Transverse colon (tissue), 4 donors: Measurements from ENCODE around the gene ATP11A. TPM values are rescaled to one million over a fixed set of nuclear protein-coding genes. Genes with fewer than 3 reads are reported as not detected.

Experiments used
- DNase-seq: peaks from one replicate; pipeline ENCODE4 v3.0.0-alpha.2; 2019
- H3K27ac ChIP-seq, 4 donors: fragments of 200-600 bp; sonication (generic); 2 replicates each; pipeline ENCODE4 v1.5.1; 2016 to 2018; ENCODE audit warnings: inconsistent platforms in 4 of 4
- H3K27me3 ChIP-seq: fragments of 200-600 bp; sonication (generic); 2 replicates; pipeline ENCODE4 v1.5.1; 2017; ENCODE audit warnings: inconsistent platforms
- H3K36me3 ChIP-seq, 4 donors: fragments of 200-600 bp; sonication (generic); 2 replicates each; pipeline ENCODE4 v1.5.1; 2017 to 2019; ENCODE audit warnings: inconsistent platforms in 4 of 4
- H3K4me1 ChIP-seq, 4 donors: fragments of 200-600 bp; sonication (generic); 2 replicates each; pipeline ENCODE4 v1.5.1; 2017 to 2020; ENCODE audit warnings: inconsistent platforms in 4 of 4
- H3K4me3 ChIP-seq, 4 donors: fragments of 200-600 bp; sonication (generic); 1 replicate in 1 of 4; 2 replicates in 3 of 4; pipeline versions ENCODE4 v1.5.1 to v1.6.1; 2017 to 2019; ENCODE audit warnings: inconsistent platforms in 4 of 4
- H3K9me3 ChIP-seq, 2 donors: fragments of 200-600 bp; sonication (generic); 2 replicates each; pipeline ENCODE4 v1.5.1; 2017 to 2019; ENCODE audit warnings: inconsistent platforms in 2 of 2
- EP300 ChIP-seq: sonication (generic); formaldehyde crosslinking; IDR thresholded peaks from one replicate; pipeline ENCODE4 v1.6.1; 2017; ENCODE audit warnings: antibody characterized with exemption, low read depth
- POLR2A ChIP-seq: fragments of 450-650 bp; IDR thresholded peaks from one replicate; pipeline ENCODE4 v1.6.1; 2016; ENCODE audit warnings: antibody characterized with exemption, mild to moderate bottlenecking, moderate library complexity
- POLR2AphosphoS5 ChIP-seq, 3 donors: sonication (generic); formaldehyde crosslinking; IDR thresholded peaks; one replicate each; pipeline ENCODE4 v1.6.1; 2016; ENCODE audit warnings: antibody characterized with exemption in 3 of 3
- WGBS, 2 donors: methylation state at CpG; one replicate each; pipeline ENCODE4 v1.1.5; 2018; ENCODE audit warnings: low coverage in 1 of 2; 5-methylcytosine and 5-hydroxymethylcytosine counted together
- in situ Hi-C, 4 donors: fragments of 200-750 bp; cut with MboI; loops; one replicate each; pipeline versions ENCODE4 v1.15.0 to v1.15.1; 2017; ENCODE audit warnings: low sequenced_read_pairs in 3 of 4, low pct_ligation_motif_present in 1 of 4, low pct_unique_long_range_greater_than_20kb in 1 of 4
- intact Hi-C: fragments of 100-400 bp; cut with DNase I; formaldehyde crosslinking; loops from one replicate; pipeline ENCODE4 v1.15.1; 2023; ENCODE audit warnings: low total_unique reads
- total RNA-seq, 4 donors: library from RNA; depleted of rRNA; stranded (reverse); fragments of >200 nt; gene quantifications; one replicate each; pipeline ENCODE4 v1.1.0, GENCODE V29; 2016
- TF ChIP-seq, protein P1 (sequence below), 5 experiments: fragments of 200-600 bp in 3 of 5; fragments of 450-650 bp in 2 of 5; sonication (generic) in 3 of 5; IDR thresholded peaks; 1 replicate in 2 of 5; 2 replicates in 3 of 5; pipeline ENCODE4 v1.5.1; 2016 to 2017; ENCODE audit warnings: antibody characterized with exemption in 5 of 5, inconsistent platforms in 3 of 5, mild to moderate bottlenecking in 2 of 5, moderate library complexity in 1 of 5

Gene ATP11A
- total RNA-seq, 4 donors from 2014 or later, result 10.2 to 17.5 (median 13.3) TPM

DNA sequence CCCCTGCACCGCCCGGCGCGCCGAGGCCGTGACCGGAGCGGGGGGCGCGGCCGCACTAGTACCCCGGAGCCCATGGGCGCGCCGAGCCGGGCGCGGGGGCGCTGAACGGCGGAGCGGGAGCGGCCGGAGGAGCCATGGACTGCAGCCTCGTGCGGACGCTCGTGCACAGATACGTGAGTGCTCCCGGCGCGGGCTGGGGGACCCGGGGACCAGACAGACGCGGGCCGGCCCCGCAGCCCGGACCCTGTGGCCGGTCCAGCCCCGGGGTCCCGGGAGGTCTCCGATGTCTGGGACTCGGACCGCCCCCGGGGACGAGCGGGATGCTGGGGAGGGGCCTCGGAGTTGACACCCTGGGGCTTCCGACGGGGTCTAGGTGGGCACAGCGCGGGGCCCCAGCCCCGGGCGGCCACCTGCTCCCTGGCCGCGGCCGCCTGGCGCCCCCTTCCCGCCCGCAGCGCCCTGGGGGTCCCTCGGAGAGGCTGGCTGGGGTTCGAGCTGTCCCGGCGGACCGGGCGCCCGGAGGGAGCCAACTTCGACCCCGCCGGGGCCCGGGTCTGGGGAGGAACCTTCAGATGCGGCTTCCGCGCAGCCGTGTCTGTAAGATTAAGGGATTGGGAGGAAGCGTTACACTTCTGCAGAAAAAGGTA, 568 bp downstream of the ATP11A start:
- 0% methylated on average over 63 of the region's 77 CpGs; no CpG with 5 or more reads in 1 of the 2 donors for WGBS, 2 donors
- intact Hi-C loops (no loop called here), in situ Hi-C loops (loop anchor here in 1 of 4 donors (10.0 kb wide), 1 partner anchor 56 kb away; no protein-coding TSS in a partner anchor)
- peak; percentile 38 for DNase-seq
- peak overlapping the region; percentile 80 to 88 (median 82) for H3K4me3 ChIP-seq
- TF ChIP-seq EP300 (no peak), POLR2AphosphoS5 (IDR thresholded peaks at IDR 0.05) (no peak), POLR2A (no peak)
- TF ChIP-seq, protein P1, sequence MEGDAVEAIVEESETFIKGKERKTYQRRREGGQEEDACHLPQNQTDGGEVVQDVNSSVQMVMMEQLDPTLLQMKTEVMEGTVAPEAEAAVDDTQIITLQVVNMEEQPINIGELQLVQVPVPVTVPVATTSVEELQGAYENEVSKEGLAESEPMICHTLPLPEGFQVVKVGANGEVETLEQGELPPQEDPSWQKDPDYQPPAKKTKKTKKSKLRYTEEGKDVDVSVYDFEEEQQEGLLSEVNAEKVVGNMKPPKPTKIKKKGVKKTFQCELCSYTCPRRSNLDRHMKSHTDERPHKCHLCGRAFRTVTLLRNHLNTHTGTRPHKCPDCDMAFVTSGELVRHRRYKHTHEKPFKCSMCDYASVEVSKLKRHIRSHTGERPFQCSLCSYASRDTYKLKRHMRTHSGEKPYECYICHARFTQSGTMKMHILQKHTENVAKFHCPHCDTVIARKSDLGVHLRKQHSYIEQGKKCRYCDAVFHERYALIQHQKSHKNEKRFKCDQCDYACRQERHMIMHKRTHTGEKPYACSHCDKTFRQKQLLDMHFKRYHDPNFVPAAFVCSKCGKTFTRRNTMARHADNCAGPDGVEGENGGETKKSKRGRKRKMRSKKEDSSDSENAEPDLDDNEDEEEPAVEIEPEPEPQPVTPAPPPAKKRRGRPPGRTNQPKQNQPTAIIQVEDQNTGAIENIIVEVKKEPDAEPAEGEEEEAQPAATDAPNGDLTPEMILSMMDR (IDR thresholded peaks at IDR 0.05), result no peak
- no peaks in the 10 kb centered on the region for H3K36me3 ChIP-seq
- peaks cover 6 to 37% (median 19%) of the 10 kb centered on the region in 4 donors for H3K4me1 ChIP-seq
- no peaks in the 10 kb centered on the region for H3K9me3 ChIP-seq
- no peaks in the 10 kb centered on the region for H3K27me3 ChIP-seq
- H3K27ac ChIP-seq, result peak overlapping the region; percentile 88 to 95 (median 90)

DNA sequence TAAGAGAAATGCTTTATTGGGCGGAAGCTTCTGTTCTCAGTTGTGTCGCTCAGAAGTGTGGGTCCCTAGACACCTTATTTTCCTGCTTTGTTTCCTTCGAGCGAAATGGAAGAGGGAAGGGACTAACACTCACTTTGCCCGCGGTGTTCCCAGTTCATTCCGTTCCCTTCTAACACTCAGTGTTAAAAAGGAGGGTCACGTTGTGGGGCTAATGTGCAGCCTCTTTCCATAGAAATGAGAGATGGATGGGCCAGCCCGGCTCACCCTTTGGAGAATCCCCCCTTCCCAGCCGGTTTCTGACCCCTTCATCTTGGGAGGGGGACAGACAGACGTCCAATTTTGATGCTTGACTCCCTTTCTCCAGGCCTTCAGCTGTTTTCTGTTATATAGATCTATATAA, 2.3 kb downstream of the ATP11A start:
- Histone ChIP-seq H3K4me3 (peak overlapping the region in 1 of 4 donors; percentile 81), H3K9me3 (no peaks in the 10 kb centered on the region), H3K36me3 (no peaks in the 10 kb centered on the region), H3K4me1 (peaks cover 6 to 37% (median 19%) of the 10 kb centered on the region in 4 donors), H3K27ac (no peak overlapping the region), H3K27me3 (no peaks in the 10 kb centered on the region)
- intact Hi-C loops (no loop called here), in situ Hi-C loops (loop anchor here in 1 of 4 donors (10.0 kb wide), 1 partner anchor 57 kb away; no protein-coding TSS in a partner anchor)
- 95 to 100% methylated on average over 1 to 11 of the region's 11 CpGs for WGBS, 2 donors
- TF ChIP-seq, protein P1 (IDR thresholded peaks at IDR 0.05), result no peak
- TF ChIP-seq EP300 (no peak), POLR2A (no peak), POLR2AphosphoS5 (IDR thresholded peaks at IDR 0.05) (no peak)
- no peak for DNase-seq

DNA sequence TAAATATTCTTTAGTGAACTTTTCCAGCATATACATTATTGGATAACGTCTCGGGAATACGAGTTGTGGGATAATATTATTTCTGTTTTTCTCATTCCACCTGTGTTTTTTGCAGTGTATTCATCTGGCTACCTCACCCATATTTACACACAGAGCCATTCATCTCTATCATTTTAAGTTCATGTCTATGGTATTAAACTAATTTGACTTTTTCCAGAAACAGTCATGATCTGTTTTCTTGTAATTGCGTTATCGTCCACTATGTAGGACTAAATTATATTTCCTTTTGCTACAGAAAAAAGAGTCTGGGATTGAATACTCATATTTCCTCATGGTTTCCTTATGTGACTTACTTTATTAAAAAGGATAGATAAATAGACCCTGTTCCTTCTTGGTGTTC, 2.7 kb downstream of the ATP11A start:
- no peaks in the 10 kb centered on the region for H3K36me3 ChIP-seq
- no peak overlapping the region for H3K4me3 ChIP-seq
- H3K27ac ChIP-seq, result no peak overlapping the region
- H3K4me1 ChIP-seq, result peaks cover 6 to 37% (median 19%) of the 10 kb centered on the region in 4 donors
- no peaks in the 10 kb centered on the region for H3K9me3 ChIP-seq
- in situ Hi-C loops, result loop anchor here in 1 of 4 donors (10.0 kb wide), 1 partner anchor 58 kb away; no protein-coding TSS in a partner anchor
- H3K27me3 ChIP-seq, result no peaks in the 10 kb centered on the region
- no peak for DNase-seq
- intact Hi-C loops, result no loop called here
- WGBS, 2 donors, result 92 to 97% methylated on average over 4 to 5 of the region's 5 CpGs
- TF ChIP-seq, protein P1 (IDR thresholded peaks at IDR 0.05), result no peak
- TF ChIP-seq POLR2AphosphoS5 (IDR thresholded peaks at IDR 0.05) (no peak), EP300 (no peak), POLR2A (no peak)

DNA sequence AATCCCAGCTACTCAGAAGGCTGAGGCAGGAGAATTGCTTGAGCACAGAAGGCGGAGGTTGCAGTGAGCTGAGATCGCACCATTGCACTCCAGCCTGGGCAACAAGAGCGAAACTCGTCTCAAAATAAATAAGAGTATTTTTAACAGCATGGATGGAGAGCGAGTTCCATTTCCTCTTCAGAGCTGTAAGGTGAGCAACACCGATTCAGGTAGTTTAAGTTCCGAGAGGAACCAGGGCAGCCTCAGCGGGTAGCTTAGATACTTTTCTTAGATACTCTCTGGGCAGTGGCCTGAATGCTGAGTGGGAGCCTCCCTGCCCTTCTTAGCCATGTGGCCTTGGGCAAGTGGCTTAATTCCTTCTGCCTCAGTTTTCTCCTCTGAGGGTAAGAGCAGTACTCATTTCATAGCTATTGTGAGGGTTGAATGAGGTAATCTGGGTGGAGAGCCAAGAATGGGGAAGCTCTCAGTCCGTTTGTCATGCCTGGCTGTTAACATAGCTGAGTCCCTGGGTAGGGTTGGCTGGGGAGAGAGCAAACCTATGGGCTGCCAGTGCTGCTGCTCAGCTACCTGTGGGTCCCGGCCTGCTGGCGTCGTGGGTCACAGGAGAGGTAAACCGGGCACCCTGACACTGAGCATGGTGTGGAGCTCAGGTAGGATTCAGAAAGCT, 4.1 kb downstream of the ATP11A start:
- intact Hi-C loops, result no loop called here
- no peak for DNase-seq
- TF ChIP-seq POLR2A (no peak), POLR2AphosphoS5 (IDR thresholded peaks at IDR 0.05) (no peak), EP300 (no peak)
- TF ChIP-seq, protein P1 (IDR thresholded peaks at IDR 0.05), result no peak
- Histone ChIP-seq H3K27ac (no peak overlapping the region), H3K36me3 (no peaks in the 10 kb centered on the region), H3K9me3 (no peaks in the 10 kb centered on the region), H3K4me1 (peaks cover 6 to 35% (median 19%) of the 10 kb centered on the region in 4 donors), H3K4me3 (no peak overlapping the region), H3K27me3 (no peaks in the 10 kb centered on the region)
- in situ Hi-C loops, result loop anchor here in 1 of 4 donors (10.0 kb wide), 1 partner anchor 59 kb away; no protein-coding TSS in a partner anchor
- 85 to 92% methylated on average over 7 to 13 of the region's 13 CpGs for WGBS, 2 donors
